Upper lobe of left lung (tissue), 6 donors: ENCODE measurements around the gene CERK. TPM values are rescaled to one million over a fixed set of nuclear protein-coding genes. Genes with fewer than 3 reads are reported as not detected.

Source experiments
- ATAC-seq, 2 donors: fragments of 200-7000 bp; cut with Tn5 transposase; one replicate each; pipeline ENCODE4 v1.9.1; 2022; ENCODE audit warnings: mild to moderate bottlenecking in 2 of 2, moderate library complexity in 2 of 2; ENCODE audit not compliant: low FRiP score in 2 of 2
- DNase-seq, 2 donors: peaks; one replicate each; pipeline ENCODE4 v3.0.0-alpha.2; 2019 to 2020
- H3K27ac ChIP-seq, 4 donors: fragments of 200-600 bp; sonication (generic); one replicate each; pipeline ENCODE4 v1.5.1; 2016 to 2019
- H3K27me3 ChIP-seq, 4 donors: fragments of 200-600 bp; sonication (generic); one replicate each; pipeline ENCODE4 v1.5.1; 2017 to 2019
- H3K36me3 ChIP-seq, 4 donors: fragments of 200-600 bp; sonication (generic); one replicate each; pipeline ENCODE4 v1.5.1; 2016 to 2019
- H3K4me1 ChIP-seq, 4 donors: fragments of 200-600 bp; sonication (generic); one replicate each; pipeline ENCODE4 v1.5.1; 2018 to 2019
- H3K4me3 ChIP-seq, 4 donors: fragments of 200-600 bp; sonication (generic); one replicate each; pipeline ENCODE4 v1.5.1; 2017 to 2019; ENCODE audit warnings: mild to moderate bottlenecking in 2 of 4, moderate library complexity in 1 of 4
- H3K9me3 ChIP-seq, 4 donors: fragments of 200-600 bp; sonication (generic); one replicate each; pipeline ENCODE4 v1.5.1; 2018 to 2019
- CTCF ChIP-seq, 6 experiments: fragments of 450-650 bp in 4 of 6; fragments of 200-600 bp in 2 of 6; sonication (generic) in 2 of 6; IDR thresholded peaks; one replicate each; pipeline ENCODE4 v1.5.1; 2016 to 2019; ENCODE audit warnings: antibody characterized with exemption in 6 of 6
- EP300 ChIP-seq, 4 donors: sonication (generic); formaldehyde crosslinking; IDR thresholded peaks; one replicate each; pipeline ENCODE4 v1.5.1; 2017; ENCODE audit warnings: antibody characterized with exemption in 4 of 4, control low read depth in 2 of 4
- POLR2A ChIP-seq, 4 donors: fragments of 450-650 bp; IDR thresholded peaks; one replicate each; pipeline ENCODE4 v1.5.1; 2016 to 2017; ENCODE audit warnings: antibody characterized with exemption in 4 of 4, mild to moderate bottlenecking in 2 of 4
- POLR2AphosphoS5 ChIP-seq, 2 donors: sonication (generic); formaldehyde crosslinking; IDR thresholded peaks; one replicate each; pipeline ENCODE4 v1.5.1; 2017; ENCODE audit warnings: antibody characterized with exemption in 2 of 2
- WGBS, 2 donors: methylation state at CpG; one replicate each; pipeline ENCODE4 v1.1.5; 2017 to 2018; 5-methylcytosine and 5-hydroxymethylcytosine counted together
- total RNA-seq, 6 donors: library from RNA; depleted of rRNA in 4 of 6; stranded (reverse); fragments of >200 nt in 4 of 6; gene quantifications; one replicate each; pipeline versions ENCODE4 v1.1.0 to v1.2.1, GENCODE V29; 2016 to 2021
- donor health status: DM: no; HTN: no; CAD: no; lungs with moderate emphysema.
- donor health status: DM: no; HTN: yes; CAD: no; lungs with severe emphysema.

Gene CERK
- total RNA-seq, 6 donors from 2014 or later = 26.9 to 55.5 (median 32.7) TPM

- TF ChIP-seq EP300 (IDR thresholded peaks at IDR 0.05) (no peak), POLR2A (IDR thresholded peaks at IDR 0.05) (no peak), CTCF (IDR thresholded peaks at IDR 0.05) (no peak), POLR2AphosphoS5 (IDR thresholded peaks at IDR 0.05) (no peak)
- Histone ChIP-seq H3K36me3 (no peaks in the 10 kb centered on the region), H3K4me3 (no peak overlapping the region), H3K9me3 (no peaks in the 10 kb centered on the region), H3K4me1 (no peaks in the 10 kb centered on the region), H3K27me3 (no peaks in the 10 kb centered on the region), H3K27ac (no peak overlapping the region)
- WGBS, 2 donors = 71 to 77% methylated on average over 24 of the region's 24 CpGs
- no peak for ATAC-seq
- peak in 1 of 2 donors; percentile 19 for DNase-seq
These were observed 97.6 kb downstream of the CERK start for GRCh38 chr22:46640293-46641055.

- ATAC-seq (no peak), DNase-seq (no peak)
- H3K9me3 ChIP-seq = no peaks in the 10 kb centered on the region
- H3K4me3 ChIP-seq = no peak overlapping the region
- H3K27ac ChIP-seq = no peak overlapping the region
- TF ChIP-seq POLR2A (IDR thresholded peaks at IDR 0.05) (no peak), EP300 (IDR thresholded peaks at IDR 0.05) (no peak)
- H3K36me3 ChIP-seq = no peaks in the 10 kb centered on the region
- H3K27me3 ChIP-seq = no peaks in the 10 kb centered on the region
- peaks cover 0 to 2% (median 0%) of the 10 kb centered on the region in 4 donors for H3K4me1 ChIP-seq
- WGBS, 2 donors = 94 to 100% methylated on average over 2 to 9 of the region's 11 CpGs
These were observed 98.2 kb downstream of the CERK start for GRCh38 chr22:46639843-46640242.

- H3K9me3 ChIP-seq = no peaks in the 10 kb centered on the region
- 69 to 72% methylated on average over 15 to 18 of the region's 18 CpGs for WGBS, 2 donors
- H3K4me1 ChIP-seq = peaks cover 0 to 11% (median 5%) of the 10 kb centered on the region in 4 donors
- ATAC-seq (peak; percentile 33 to 60), DNase-seq (peak in 1 of 2 donors; percentile 49)
- no peaks in the 10 kb centered on the region for H3K27me3 ChIP-seq
- H3K27ac ChIP-seq = no peak overlapping the region
- no peak for TF ChIP-seq CTCF (IDR thresholded peaks at IDR 0.05)
- TF ChIP-seq POLR2AphosphoS5 (IDR thresholded peaks at IDR 0.05) = no peak
- TF ChIP-seq EP300 (IDR thresholded peaks at IDR 0.05) = no peak
- TF ChIP-seq POLR2A (IDR thresholded peaks at IDR 0.05) = no peak
- no peaks in the 10 kb centered on the region for H3K36me3 ChIP-seq
- H3K4me3 ChIP-seq = no peak overlapping the region
These were observed 99.2 kb downstream of the CERK start for GRCh38 chr22:46638601-46639431.

- DNase-seq = no peak
- H3K4me3 ChIP-seq = no peak overlapping the region
- 93 to 94% methylated on average over 11 to 21 of the region's 21 CpGs for WGBS, 2 donors
- H3K36me3 ChIP-seq = no peaks in the 10 kb centered on the region
- H3K27me3 ChIP-seq = no peaks in the 10 kb centered on the region
- no peak overlapping the region for H3K27ac ChIP-seq
- TF ChIP-seq CTCF (IDR thresholded peaks at IDR 0.05) = no peak
- TF ChIP-seq EP300 (IDR thresholded peaks at IDR 0.05) = no peak
- TF ChIP-seq POLR2A (IDR thresholded peaks at IDR 0.05) = no peak
- TF ChIP-seq POLR2AphosphoS5 (IDR thresholded peaks at IDR 0.05) = no peak
- H3K9me3 ChIP-seq = no peaks in the 10 kb centered on the region
- no peak for ATAC-seq
- peaks cover 0 to 17% (median 6%) of the 10 kb centered on the region in 4 donors for H3K4me1 ChIP-seq
These were observed 100.1 kb downstream of the CERK start for GRCh38 chr22:46637711-46638600.
